NCI-H2171 (cell line): ENCODE data around the gene FERD3L.
"Not testable (repeated sequence)": the region's sequence is repeated elsewhere in the genome, so short reads cannot be mapped to it uniquely, and the experiment has no call there.

Experiments used
- DNase-seq: peaks from one replicate; lab custom pipeline; 2025; lab: John Stamatoyannopoulos, UW

Gene FERD3L, protein sequence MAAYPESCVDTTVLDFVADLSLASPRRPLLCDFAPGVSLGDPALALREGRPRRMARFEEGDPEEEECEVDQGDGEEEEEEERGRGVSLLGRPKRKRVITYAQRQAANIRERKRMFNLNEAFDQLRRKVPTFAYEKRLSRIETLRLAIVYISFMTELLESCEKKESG

DNA sequence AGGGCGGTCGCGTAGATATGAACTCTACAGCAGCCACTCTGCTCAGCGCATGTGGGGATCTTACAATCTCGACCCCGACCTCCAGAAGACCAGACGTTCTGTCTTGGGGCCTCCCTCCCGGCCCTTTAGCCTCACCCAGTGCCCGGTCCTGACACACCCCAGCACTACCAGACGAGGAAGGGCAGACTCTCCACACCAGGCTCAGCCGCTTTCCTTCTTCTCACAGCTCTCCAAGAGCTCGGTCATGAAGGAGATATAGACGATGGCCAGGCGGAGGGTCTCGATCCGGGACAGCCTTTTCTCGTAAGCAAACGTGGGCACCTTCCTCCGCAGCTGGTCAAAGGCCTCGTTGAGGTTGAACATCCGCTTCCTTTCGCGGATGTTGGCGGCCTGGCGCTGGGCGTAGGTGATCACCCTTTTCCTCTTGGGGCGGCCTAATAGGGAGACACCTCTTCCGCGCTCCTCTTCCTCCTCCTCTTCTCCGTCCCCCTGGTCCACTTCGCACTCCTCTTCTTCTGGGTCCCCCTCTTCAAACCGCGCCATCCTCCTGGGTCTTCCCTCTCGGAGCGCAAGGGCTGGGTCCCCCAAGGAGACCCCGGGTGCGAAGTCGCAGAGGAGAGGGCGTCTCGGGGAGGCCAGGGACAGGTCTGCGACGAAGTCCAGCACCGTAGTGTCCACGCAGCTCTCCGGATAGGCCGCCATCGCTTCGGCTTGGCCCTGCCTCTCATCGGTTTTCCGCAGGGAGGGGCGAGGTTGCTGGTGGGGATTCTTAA, at the start of gene FERD3L:
FERD3L (minus strand) TSS at position 761 of the 773 bp plus-strand sequence; CDS start at position 702, 59 bp downstream.
- no peak for DNase-seq

DNA sequence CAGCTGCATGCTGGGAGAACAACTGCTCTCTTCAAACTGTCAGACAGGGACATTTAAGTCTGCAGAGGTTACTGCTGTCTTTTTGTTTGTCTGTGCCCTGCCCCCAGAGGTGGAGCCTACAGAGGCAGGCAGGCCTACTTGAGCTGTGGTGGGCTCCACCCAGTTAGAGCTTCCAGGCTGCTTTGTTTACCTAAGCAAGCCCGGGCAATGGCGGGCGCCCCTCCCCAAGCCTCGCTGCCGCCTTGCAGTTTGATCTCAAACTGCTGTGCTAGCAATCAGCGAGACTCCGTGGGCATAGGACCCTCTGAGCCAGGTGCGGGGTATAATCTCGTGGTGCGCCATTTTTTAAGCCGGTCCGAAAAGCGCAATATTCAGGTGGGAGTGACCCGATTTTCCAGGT, 49.2 kb upstream of the FERD3L start:
- not testable (repeated sequence) for DNase-seq

DNA sequence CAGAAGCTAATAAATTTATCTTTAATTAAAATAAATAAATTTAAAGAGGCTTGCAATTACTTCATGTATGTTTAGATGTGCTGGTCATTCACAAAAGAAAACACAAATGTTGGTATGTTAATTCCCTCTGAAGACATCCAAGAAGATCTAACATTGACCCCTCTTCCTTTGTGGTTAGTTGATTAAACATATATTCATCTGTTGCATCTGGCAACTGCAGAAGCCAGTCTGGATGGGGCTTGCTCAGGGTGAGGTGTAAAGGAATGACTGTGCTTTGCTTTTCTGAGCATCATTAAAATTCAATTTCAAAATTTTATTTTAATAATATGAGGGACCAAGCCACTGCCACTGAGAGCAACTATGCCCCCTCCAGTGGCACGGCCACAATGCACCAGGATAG, 36.4 kb upstream of the FERD3L start:
- no peak for DNase-seq

DNA sequence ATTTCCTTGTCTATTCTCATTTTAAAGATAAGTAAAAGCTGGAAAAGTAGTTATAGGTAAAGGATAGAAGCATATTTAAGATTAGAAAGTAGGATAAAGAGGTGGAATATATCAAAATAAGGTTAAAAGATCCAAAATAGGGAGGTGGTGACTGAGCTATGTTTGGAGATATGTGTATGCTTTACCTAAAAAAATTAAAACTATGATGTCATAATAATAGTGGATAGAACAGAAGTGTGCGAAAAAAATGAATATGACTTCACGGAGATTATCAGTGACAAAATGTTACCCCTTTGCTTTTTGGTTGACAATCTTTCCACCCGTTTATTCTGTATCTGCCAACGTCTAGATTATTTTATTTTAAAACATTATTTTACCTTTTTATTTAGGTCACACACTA, 33.4 kb upstream of the FERD3L start:
- DNase-seq: no peak

DNA sequence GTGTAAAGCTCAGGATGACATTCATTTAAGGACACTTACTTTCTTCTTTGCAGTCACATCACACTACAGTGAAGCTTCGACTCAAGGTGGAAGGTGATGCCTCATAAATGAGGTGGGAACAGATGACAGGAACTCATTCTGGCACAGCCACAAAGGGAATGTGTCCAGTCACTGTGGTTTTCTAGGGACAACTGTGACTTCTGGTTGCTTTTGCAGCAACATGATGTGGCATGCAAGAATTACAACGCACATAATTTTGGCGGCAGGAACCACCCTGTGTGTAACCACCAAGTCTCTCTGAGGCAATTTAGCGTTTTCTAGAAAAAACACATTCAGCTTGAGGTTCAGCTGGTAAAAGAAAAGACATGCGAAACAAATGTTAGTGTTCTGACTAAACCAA, 32.0 kb upstream of the FERD3L start:
- no peak for DNase-seq

DNA sequence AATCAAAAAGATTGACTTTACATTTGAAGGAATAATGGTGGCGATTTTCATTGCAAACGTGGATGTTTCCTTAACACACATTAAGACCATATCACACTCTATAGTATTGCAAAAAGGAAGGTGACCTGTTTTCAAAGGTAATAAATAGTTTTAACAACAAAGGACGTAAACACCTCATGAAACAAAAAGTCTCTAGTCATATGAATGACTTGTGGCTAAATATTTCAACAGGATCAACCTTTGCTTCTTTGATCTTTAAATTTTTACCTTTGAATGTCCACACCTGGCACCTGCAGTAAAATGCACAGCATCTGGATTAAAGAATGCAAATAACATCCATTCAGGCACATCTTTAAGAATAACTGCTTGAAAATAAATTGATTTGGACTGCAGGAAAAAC, 30.0 kb upstream of the FERD3L start:
- DNase-seq: no peak

DNA sequence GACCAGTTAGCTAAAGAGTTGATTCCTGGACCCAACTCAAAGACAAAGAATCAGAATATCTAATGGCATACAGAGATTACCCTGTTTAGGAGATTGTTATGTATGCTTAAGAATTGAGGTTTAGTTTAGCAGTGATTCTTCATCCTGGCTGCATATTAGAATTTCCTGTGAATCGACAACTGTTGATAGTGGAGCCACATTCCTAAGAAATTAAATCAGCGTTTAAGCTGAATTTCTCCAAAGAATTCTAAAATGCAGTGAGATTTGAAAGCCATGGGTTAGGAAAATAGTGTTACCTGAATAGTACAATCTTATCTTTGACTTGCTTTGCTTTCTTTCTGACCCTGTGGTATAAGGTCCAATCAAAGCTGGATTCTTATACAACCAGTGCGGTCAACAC, 16.4 kb upstream of the FERD3L start:
- DNase-seq: no peak

DNA sequence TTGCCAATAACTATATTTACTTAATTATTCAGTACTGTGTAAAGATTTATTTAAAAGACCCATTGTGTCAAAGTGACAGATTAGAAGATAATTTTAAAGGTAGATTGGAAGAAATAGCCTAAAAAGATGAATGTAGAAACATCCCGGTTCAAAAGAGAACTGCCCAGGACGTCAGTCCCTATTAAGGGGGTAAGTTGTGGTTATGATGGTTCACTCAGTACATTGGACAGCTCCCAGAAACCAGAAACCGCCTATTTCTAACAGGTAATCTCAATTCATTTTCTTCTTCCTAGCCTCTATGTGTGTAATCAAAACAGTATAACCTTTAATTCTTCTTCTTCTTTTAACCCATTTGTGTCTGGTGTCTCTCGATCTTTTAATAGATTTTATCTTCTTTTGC, 1.5 kb upstream of the FERD3L start:
- DNase-seq: no peak

DNA sequence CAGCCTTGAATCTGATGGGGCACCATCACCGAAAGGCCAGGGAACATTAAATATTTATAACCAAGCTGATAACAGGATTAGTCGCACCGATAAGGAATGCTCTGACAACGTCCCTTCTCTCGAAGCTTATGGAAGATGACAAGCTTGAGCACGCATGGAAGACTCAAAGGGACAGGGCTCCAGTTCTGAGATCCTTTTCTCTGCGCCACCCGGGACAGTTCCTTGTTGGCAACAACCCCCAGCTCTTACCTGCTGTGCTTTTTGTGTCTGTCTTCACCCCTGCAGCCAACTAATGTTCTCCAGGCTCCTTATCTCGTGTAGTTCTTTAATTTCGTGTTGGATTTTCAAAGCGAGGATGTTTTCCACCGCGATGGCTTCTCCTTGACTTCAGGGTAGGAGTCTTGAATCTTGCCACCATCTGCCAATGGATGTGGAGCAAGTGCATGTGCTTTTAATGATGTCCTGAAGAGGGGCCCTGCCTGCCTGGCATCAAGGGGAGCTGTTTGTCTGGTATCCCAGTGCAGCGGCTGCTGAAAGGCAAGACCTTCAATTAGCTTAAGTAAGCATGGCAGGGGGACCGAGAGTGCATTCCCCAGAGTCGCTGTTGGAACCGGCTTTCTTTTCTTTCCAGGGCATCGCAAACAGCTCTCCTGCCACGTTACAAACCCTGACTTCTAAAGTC, 354 bp upstream of the FERD3L start:
- peak; percentile 3 for DNase-seq

DNA sequence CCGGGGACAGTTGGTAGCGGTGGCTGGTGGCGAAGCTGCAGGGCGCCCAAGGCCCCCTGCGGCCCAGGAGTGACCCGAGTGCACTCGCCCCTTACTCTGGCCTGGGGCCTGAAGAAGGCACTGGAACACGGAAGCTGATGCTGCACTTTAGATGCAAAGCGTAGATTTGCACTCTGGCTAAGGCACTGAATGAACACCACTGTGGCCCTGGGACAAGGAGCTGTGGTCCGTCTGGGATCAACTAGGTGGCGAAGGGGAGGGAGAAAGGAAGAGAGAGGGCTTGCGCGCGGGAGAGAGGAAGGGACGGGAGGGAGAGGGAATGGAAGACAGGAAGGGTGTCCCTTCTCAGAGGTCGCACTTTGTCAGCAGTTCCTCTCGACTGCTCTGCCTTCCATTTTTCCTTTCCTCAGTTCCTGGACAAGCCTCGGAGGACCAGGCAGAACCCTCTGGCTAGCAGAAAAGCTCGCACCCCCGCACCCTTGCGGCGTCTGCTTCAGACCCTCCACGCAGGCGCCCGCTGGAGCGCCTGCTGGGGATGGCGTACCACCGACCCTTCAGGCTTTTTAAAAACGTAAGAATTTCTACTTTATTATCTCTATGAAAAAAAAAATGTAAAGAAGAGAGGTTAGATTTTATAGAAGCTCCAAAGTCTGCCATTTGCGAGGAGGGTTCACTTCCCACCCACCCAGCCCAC, 1.2 kb downstream of the FERD3L start:
- no peak for DNase-seq

DNA sequence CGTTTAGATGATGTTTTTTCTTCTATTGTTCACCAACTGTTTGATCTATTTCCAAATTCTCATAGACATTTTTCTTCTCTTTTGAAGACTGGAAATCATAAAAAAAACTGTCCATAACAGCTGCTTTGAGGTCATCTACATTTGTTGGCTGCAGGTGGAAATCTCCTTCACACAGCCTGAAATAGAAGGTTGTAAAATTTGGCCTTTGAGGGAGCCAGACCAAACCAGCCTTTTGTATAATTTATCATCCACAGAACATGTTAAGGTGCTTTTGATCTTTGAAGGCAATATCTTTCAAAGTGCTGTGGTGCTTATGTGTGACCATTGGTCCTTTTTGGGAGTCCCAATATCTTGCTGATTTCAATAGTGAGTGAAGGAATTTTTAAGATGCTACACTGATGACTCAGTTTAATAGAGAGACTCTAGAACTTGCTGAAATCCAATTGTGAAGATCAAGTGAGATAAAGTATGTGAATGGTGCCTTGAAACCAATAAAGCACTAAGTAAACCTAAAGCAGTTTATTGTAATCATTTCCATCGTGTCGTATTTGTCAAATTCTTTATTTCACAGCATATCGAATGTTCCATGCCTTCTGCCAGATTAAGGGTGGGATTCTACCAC, 5.4 kb downstream of the FERD3L start:
- no peak for DNase-seq

DNA sequence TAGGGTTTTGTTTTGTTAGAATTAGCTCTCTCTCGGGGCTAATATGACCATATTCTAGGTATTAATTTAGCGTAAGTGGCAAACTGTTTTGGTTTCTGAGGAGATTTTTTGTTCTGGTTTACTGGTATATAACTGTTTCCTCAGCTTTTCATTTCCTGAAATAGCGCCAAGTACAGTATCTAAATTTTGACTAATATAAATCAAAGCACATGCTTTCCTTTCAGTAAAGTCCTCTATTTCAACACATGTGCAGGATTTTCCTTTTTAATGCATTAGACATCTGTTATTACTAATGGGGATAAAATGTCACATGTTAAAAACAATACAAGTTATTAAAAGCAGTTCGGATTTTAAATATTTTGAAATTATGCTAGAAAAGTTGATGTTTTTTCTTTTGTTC, 11.3 kb downstream of the FERD3L start:
- DNase-seq: no peak

DNA sequence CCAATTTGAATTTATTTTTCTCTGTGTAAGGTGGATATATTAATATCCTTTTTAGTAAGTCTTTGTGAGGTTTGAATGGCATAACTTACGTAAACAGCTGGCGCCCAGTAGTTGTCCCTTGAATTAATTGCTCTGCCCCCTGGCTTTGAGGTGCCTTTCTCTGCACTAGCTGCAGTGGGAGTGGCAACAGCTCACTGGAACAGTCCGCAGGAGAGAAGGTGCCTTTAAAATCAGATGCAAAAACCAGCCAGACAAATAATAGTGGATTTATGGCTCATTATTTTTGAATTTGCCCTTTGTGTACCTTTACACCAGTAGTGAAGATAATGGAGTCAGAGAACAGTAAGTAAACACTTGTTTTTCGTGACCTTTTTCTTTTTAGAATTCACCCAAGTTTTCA, 11.8 kb downstream of the FERD3L start:
- DNase-seq: no peak

DNA sequence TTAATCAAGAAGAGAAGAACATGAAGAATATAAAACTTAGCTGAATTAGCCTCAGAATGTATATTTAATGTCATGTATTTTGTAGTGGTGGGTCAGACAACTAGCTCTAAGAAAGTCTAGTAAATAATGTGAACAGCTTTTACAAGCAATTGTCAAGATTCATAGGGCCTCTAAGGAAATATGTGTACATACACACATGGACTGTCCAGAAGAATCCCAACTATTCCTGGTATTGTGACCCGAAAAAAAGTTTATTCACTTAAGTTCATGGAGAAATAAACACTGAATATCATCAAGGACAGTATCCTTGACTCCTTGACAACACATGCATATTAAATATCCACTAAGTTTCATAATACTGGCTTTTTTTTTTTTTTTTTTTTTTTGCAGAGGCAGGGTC, 16.4 kb downstream of the FERD3L start:
- no peak for DNase-seq

DNA sequence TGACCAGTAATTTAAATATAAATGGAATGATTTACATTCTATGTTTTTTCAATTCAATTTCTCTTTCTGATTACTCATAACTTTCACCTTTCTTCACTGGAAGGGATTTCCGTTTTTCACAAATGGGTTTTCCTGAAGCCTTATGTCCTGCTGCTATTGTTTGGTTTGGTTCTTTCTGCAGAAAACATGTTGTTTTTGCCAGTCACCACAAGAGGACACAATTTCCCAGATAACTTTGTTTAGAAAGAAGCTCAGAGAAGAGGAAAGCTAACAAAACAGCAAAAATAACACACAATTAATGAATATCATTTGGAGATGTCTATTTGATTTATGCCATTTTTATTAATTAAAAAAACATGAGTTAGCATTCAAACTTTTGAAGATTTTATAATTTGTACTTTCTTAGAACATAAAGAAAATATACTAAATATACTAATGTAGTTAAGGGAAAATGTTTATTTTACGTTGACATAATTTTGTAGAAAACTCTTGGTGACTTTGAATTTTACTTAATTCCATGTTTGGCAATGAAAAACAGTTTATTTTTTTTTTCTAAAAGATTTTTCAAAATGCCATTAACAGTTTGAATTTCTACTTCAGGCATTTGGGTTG, 23.1 kb downstream of the FERD3L start:
- peak; percentile 14 for DNase-seq

DNA sequence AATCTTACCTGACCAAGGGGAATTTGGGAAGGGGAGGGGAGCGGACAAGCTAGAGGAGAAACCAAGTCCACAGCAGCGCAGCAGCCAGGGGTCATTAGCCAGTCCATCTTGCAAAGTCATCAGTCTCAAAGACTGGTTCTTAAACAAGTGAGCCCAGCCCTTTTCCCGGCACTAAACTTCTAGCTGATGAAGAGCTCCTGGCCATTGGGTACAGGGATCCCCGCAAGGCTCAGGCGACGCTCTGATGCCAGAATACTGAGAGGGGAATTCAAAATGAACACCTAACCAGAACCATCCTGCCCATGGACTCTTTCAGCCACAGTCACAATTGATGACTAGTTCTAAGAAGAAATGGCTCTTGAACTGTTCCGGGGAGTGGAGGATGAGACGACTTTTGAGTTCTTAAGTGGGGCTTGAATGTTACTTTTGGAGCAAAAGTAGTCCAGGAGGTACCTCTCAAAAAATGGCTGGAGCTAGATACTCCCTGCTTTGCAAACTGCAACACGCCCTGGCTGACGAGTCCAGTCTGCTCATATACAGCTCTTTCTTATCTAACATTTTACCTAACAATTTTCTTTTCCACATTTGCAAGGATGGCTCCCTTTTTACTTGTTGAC, 25.2 kb downstream of the FERD3L start:
- DNase-seq: no peak

DNA sequence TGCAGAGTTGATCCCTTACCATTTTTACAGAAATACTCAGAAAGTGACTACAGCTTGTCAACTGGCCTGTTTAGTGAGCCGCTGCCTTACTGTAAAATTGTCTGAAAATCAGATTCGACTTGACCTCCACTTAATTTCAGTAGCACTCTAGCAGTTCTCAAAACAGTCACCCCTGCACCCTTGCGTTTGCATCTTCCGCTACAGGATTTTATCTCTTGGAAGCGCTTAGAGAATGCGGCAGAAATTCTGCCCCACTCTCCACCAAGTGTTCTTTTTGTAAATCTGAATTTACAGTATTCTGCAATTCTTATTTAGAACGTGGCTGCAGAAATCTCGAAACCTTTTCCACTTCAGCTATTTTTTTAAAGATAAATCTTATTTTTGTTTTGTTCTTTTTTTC, 25.8 kb downstream of the FERD3L start:
- no peak for DNase-seq

DNA sequence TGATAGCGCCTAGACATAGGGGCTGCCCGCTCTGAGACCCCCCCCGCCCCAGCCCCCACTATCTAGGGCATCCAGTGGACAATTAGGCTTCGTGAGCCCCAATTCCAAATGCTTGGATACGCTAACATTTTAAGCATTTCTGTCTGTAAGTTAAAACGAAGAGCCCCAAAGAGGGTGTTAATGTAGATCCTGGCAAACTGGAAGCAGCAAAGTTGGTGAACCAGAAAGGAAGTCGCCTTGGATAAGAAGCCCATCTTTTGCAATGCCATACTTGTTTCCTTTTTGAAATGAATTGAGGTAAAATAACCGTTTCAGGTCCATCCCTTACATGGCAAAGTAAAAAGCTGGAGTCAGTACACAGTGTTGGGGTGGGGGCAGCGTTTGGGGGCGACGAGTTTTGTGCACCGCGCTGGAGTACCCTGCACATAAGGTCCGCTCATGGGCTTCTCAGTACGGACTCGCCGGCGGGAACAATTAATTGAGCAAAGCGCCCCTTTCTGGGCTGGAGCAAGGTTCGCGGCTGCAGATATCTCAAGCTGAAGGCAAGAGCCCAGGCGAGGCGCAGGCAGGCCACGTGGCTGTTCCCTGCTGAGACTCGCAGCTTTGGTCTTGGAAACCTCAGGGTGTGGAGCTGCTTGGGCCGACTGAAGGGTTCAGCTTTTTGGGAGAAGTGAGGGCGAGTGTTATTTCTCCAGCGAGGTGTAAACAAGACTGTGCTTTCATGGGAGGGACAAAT, 26.4 kb downstream of the FERD3L start:
- DNase-seq: no peak

DNA sequence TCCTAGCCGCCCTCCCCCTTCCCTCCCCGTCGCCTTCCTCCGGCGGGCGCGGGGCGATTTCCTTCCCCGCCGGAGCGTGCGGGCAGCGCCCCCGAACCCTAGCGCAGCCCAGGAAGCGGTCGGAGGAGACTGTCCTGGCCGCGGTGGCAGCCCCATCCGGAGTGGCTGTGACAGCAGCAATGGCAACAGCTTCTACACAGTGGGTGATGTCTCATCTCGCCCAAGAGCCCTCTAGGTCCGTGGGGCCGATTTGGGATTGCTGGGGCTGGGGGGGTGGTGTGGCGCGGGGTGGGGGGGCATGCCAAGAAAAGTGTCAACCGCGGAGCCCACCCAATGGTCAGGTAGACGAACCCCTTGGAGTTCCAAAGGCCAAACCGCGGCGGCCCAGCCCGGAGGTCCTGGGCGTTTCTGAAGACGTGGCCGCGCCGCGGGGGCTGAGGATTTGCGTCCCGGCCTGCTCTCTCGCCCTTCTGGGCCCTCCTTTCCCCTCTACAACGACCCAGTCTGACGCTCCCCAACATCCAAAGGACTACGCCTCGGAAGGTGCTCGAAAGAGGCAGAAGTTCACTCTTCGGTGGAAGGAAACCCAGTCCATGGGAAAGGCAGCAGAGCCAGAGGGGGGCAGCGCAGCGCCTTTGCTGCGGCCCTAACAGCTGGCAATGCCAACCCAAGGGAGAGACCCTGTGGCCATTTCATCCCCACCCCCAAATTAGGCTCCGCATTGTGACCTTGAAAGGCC, 27.2 kb downstream of the FERD3L start:
- no peak for DNase-seq
